OCI-LY3 (cell line): ENCODE results near the gene MMP14.

Source experiments
- CTCF ChIP-seq: fragments of 200-600, 300-600 bp; sonication (generic); IDR thresholded peaks from 2 replicates; pipeline ENCODE4 v1.5.1; 2014; ENCODE audit warnings: antibody characterized with exemption, low read length, low read depth
- EZH2phosphoT487 ChIP-seq: fragments of 200-600 bp; shearing (Covaris generic); IDR thresholded peaks from 2 replicates; pipeline ENCODE4 v1.6.1; 2018; ENCODE audit warnings: antibody characterized with exemption, mixed run types, low read depth

DNA sequence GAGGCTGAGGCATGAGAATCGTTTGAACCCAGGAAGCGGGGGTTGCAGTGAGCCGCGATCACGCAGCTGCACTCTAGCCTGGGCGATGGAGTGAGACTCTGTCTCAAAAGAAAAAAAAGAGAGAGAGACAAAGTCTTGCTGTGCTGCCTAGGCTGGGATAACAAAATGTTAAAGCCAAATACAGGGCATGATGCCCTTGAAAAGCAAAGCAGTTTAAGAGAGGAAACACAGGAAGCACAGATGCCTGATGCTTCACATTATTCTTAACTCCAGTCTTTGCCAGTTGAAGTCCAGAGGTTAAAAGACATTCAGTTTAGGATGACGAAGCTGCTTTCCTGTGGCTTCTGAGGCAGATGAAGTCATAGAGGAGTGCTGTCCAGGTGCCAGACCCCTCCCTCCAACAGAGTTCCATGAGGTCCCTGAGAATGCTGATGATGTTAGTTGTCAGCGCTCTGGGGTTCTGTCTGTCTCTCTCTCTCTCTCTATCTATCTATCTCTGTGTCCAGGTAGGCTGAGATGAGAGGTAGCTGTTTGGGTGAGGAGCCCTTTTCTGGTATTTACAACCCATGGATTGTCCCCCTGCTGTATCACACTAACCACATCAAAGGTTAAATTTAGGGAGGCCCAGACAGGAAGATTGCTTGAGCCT, 11.6 kb upstream of the MMP14 start:
- TF ChIP-seq CTCF: no peak
- no peak for TF ChIP-seq EZH2phosphoT487
